Panc1 (cell line): ENCODE data around the gene TSC22D3.

Experiments used
- POLR2AphosphoS5 ChIP-seq: IDR thresholded peaks from 2 replicates; pipeline ENCODE4 v1.6.1; 2012; ENCODE audit warnings: mild to moderate bottlenecking, low read depth, low read length, moderate library complexity
- TCF7L2 ChIP-seq: IDR thresholded peaks from 2 replicates; pipeline ENCODE4 v1.6.1; 2011; ENCODE audit warnings: mild to moderate bottlenecking, low read depth, low read length, inconsistent platforms
- TF ChIP-seq, protein P1 (sequence below): fragments of 450-650 bp; IDR thresholded peaks from 2 replicates; pipeline ENCODE4 v1.5.1; 2017; ENCODE audit warnings: mild to moderate bottlenecking
- TF ChIP-seq, protein P2 (sequence below), 2 experiments: IDR thresholded peaks; 2 replicates each; pipeline ENCODE4 v1.6.1; 2011 to 2012; ENCODE audit warnings: low read depth in 2 of 2, control low read depth in 1 of 2, low read length in 1 of 2, mild to moderate bottlenecking in 1 of 2, moderate library complexity in 1 of 2; ENCODE audit not compliant: insufficient read depth in 1 of 2

DNA sequence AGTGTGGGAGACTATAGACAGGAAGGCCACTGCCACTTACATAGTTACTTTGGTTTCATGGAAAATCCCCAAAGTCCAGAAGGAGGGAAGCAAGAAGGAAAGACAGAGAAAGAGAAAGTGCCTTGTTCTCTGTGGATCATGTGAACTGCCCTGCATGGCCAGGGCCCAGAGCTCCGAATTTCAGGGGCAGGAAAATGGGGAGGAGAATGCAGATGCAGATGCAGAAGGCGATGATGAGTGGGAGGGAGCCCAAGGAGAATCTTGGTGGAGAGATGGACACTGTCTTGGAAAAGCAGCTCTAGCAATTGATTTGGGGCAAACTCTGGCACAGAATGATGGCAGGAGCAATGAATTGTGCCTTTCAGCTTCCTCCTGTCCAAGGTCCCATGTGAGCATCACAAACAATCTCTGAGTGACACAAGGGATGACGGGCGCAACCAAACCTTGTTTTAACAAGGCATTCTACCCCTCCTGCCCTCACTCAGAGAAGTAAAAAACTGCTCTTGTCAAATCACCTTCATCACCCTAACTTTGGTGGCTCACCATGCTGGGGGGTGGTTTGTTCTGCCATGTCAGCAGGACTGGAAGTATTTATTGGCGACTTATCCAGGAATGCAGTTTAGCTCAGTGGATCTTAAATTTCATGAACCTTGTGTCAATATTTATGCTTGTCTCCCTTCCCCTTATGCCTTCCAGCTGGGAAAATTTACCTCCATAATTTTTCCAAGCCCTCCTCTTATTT is 53.5 kb downstream of the TSC22D3 start:
- TF ChIP-seq, protein P1, sequence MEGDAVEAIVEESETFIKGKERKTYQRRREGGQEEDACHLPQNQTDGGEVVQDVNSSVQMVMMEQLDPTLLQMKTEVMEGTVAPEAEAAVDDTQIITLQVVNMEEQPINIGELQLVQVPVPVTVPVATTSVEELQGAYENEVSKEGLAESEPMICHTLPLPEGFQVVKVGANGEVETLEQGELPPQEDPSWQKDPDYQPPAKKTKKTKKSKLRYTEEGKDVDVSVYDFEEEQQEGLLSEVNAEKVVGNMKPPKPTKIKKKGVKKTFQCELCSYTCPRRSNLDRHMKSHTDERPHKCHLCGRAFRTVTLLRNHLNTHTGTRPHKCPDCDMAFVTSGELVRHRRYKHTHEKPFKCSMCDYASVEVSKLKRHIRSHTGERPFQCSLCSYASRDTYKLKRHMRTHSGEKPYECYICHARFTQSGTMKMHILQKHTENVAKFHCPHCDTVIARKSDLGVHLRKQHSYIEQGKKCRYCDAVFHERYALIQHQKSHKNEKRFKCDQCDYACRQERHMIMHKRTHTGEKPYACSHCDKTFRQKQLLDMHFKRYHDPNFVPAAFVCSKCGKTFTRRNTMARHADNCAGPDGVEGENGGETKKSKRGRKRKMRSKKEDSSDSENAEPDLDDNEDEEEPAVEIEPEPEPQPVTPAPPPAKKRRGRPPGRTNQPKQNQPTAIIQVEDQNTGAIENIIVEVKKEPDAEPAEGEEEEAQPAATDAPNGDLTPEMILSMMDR = no peak
- TF ChIP-seq POLR2AphosphoS5 = no peak
- no peak for TF ChIP-seq TCF7L2
- TF ChIP-seq, protein P2, sequence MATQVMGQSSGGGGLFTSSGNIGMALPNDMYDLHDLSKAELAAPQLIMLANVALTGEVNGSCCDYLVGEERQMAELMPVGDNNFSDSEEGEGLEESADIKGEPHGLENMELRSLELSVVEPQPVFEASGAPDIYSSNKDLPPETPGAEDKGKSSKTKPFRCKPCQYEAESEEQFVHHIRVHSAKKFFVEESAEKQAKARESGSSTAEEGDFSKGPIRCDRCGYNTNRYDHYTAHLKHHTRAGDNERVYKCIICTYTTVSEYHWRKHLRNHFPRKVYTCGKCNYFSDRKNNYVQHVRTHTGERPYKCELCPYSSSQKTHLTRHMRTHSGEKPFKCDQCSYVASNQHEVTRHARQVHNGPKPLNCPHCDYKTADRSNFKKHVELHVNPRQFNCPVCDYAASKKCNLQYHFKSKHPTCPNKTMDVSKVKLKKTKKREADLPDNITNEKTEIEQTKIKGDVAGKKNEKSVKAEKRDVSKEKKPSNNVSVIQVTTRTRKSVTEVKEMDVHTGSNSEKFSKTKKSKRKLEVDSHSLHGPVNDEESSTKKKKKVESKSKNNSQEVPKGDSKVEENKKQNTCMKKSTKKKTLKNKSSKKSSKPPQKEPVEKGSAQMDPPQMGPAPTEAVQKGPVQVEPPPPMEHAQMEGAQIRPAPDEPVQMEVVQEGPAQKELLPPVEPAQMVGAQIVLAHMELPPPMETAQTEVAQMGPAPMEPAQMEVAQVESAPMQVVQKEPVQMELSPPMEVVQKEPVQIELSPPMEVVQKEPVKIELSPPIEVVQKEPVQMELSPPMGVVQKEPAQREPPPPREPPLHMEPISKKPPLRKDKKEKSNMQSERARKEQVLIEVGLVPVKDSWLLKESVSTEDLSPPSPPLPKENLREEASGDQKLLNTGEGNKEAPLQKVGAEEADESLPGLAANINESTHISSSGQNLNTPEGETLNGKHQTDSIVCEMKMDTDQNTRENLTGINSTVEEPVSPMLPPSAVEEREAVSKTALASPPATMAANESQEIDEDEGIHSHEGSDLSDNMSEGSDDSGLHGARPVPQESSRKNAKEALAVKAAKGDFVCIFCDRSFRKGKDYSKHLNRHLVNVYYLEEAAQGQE (IDR thresholded peaks at IDR 0.05; ENCODE audit: insufficient read depth in 1 of 2, low read depth in 2 of 2, low read length in 1 of 2) = no peak
